HG02840 (cell line): ENCODE measurements around the gene HLA-F.
A peak's percentile ranks its signal among the peaks of the same experiment; 100 is the strongest.

ENCODE experiments used
- ATAC-seq: cut with Tn5 transposase; IDR thresholded peaks from one replicate; pipeline ENCODE4 v1.9.1; 2021; ENCODE audit warnings: mild to moderate bottlenecking, moderate library complexity, moderate number of reproducible peaks; ENCODE audit not compliant: unreplicated experiment, low FRiP score

HLA-F gene

GRCh38 chr6:29723666-29724588 lies 693 bp downstream of the HLA-F start:
- peak; percentile 34 for ATAC-seq

- no peak for ATAC-seq
Measured at GRCh38 chr6:29724937-29725869, 2.0 kb downstream of the HLA-F start.

GRCh38 chr6:29726001-29726400 lies 2.8 kb downstream of the HLA-F start:
- no peak for ATAC-seq

GRCh38 chr6:29726571-29727194 lies 3.4 kb downstream of the HLA-F start:
- no peak for ATAC-seq

- no peak for ATAC-seq
Measured at GRCh38 chr6:29727637-29728036, 4.4 kb downstream of the HLA-F start.

- no peak for ATAC-seq
Measured at GRCh38 chr6:29728173-29728874, 5.1 kb downstream of the HLA-F start.

- ATAC-seq, result no peak
Measured at GRCh38 chr6:29728875-29729270, 5.6 kb downstream of the HLA-F start.

- ATAC-seq, result no peak
Measured at GRCh38 chr6:29729774-29730328, 6.6 kb downstream of the HLA-F start.

- no peak for ATAC-seq
Measured at GRCh38 chr6:29730575-29731126, 7.4 kb downstream of the HLA-F start.

- ATAC-seq, result no peak
Measured at GRCh38 chr6:29731281-29731680, 8.0 kb downstream of the HLA-F start.

GRCh38 chr6:29733057-29733456 lies 9.8 kb downstream of the HLA-F start:
- ATAC-seq, result no peak

GRCh38 chr6:29734046-29735018 lies 11.1 kb downstream of the HLA-F start:
- no peak for ATAC-seq

- no peak for ATAC-seq
Measured at GRCh38 chr6:29736563-29736962, 13.3 kb downstream of the HLA-F start.

- ATAC-seq, result no peak
Measured at GRCh38 chr6:29737707-29738630, 14.7 kb downstream of the HLA-F start.

- no peak for ATAC-seq
Measured at GRCh38 chr6:29739136-29739881, 16.1 kb downstream of the HLA-F start.

GRCh38 chr6:29739882-29740261 lies 16.6 kb downstream of the HLA-F start:
- ATAC-seq, result no peak

- ATAC-seq, result no peak
Measured at GRCh38 chr6:29741592-29741991, 18.4 kb downstream of the HLA-F start.
